ENCODE data around the gene RNPEPL1. TPM values are rescaled to one million over a fixed set of nuclear protein-coding genes. Genes with fewer than 3 reads are reported as not detected.
A peak's percentile ranks its signal among the peaks of the same experiment; 100 is the strongest.

The RNPEPL1 gene
- total RNA-seq, 2 experiments from 2014 or later, result 124 TPM

GRCh38 chr2:240620149-240620731 lies 52.0 kb downstream of the RNPEPL1 start:
- peak; percentile 31 for DNase-seq
- Mint-ChIP-seq H3K4me3 (no peak overlapping the region), H3K4me1 (peaks cover 48% of the 10 kb centered on the region), H3K36me3 (peaks cover 27% of the 10 kb centered on the region), H3K9me3 (peaks cover 7% of the 10 kb centered on the region), H3K27me3 (no peaks in the 10 kb centered on the region), H3K27ac (peak overlapping the region; percentile 57)
- ATAC-seq (ENCODE audit: low read depth), result no peak
- POLR2A ChIA-PET, result interaction anchor here (2.6 to 4.1 kb wide), 3 partner anchors 34 to 59 kb away, joined by 20 to 61 read pairs (median 39); partner anchors contain the start of genes CAPN10 and DUSP28

- Mint-ChIP-seq H3K4me3 (peak overlapping the region; percentile 42), H3K4me1 (peaks cover 47% of the 10 kb centered on the region), H3K36me3 (peaks cover 26% of the 10 kb centered on the region), H3K27me3 (no peaks in the 10 kb centered on the region), H3K27ac (peak overlapping the region; percentile 100), H3K9me3 (peaks cover 7% of the 10 kb centered on the region)
- DNase-seq, result peak; percentile 41
- no peak for ATAC-seq (ENCODE audit: low read depth)
- POLR2A ChIA-PET, result interaction anchor here (0.8 to 4.9 kb wide), 8 partner anchors 9 to 60 kb away, joined by 3 to 61 read pairs (median 12); partner anchors contain the start of genes CAPN10 and DUSP28
These were observed 52.6 kb downstream of the RNPEPL1 start for GRCh38 chr2:240620859-240621258.

GRCh38 chr2:240622060-240622411 lies 53.8 kb downstream of the RNPEPL1 start:
- DNase-seq, result no peak
- no peaks in the 10 kb centered on the region for H3K27me3 Mint-ChIP-seq
- POLR2A ChIA-PET, result interaction anchor here (0.7 to 4.9 kb wide), 10 partner anchors 10 to 692 kb away, joined by 3 to 61 read pairs (median 6); partner anchors contain the start of genes CAPN10, DUSP28 and RNPEPL1

GRCh38 chr2:240622531-240623235 lies 54.4 kb downstream of the RNPEPL1 start:
- no peak for ATAC-seq (ENCODE audit: low read depth)
- H3K4me3 Mint-ChIP-seq, result peak overlapping the region; percentile 82
- POLR2A ChIA-PET, result interaction anchor here (1.2 to 4.9 kb wide), 7 partner anchors 10 to 62 kb away, joined by 3 to 61 read pairs (median 20); partner anchors contain the start of genes CAPN10, DUSP28 and RNPEPL1

More at GRCh38 chr2:240622060-240622411, 53.8 kb downstream of the RNPEPL1 start:
- H3K4me1 Mint-ChIP-seq, result peaks cover 52% of the 10 kb centered on the region
- H3K27ac Mint-ChIP-seq, result peak overlapping the region; percentile 100
- peaks cover 18% of the 10 kb centered on the region for H3K36me3 Mint-ChIP-seq
- H3K4me3 Mint-ChIP-seq, result peak overlapping the region; percentile 82
- no peak for ATAC-seq (ENCODE audit: low read depth)
- H3K9me3 Mint-ChIP-seq, result peaks cover 5% of the 10 kb centered on the region

GRCh38 chr2:240623531-240624010 lies 55.3 kb downstream of the RNPEPL1 start:
- peaks cover 54% of the 10 kb centered on the region for H3K4me1 Mint-ChIP-seq
- DNase-seq, result peak; percentile 47
- H3K36me3 Mint-ChIP-seq, result peaks cover 10% of the 10 kb centered on the region
- peak overlapping the region; percentile 100 for H3K27ac Mint-ChIP-seq
- ATAC-seq (ENCODE audit: low read depth), result no peak
- H3K9me3 Mint-ChIP-seq, result peaks cover 2% of the 10 kb centered on the region
- POLR2A ChIA-PET, result interaction anchor here (0.6 to 4.9 kb wide), 5 partner anchors 11 to 62 kb away, joined by 3 to 61 read pairs (median 20); partner anchors contain the start of genes CAPN10 and DUSP28
- H3K4me3 Mint-ChIP-seq, result no peak overlapping the region
- H3K27me3 Mint-ChIP-seq, result no peaks in the 10 kb centered on the region

More at GRCh38 chr2:240622531-240623235, 54.4 kb downstream of the RNPEPL1 start:
- peaks cover 4% of the 10 kb centered on the region for H3K9me3 Mint-ChIP-seq
- peaks cover 54% of the 10 kb centered on the region for H3K4me1 Mint-ChIP-seq
- DNase-seq, result peak; percentile 53
- H3K27me3 Mint-ChIP-seq, result no peaks in the 10 kb centered on the region
- peaks cover 14% of the 10 kb centered on the region for H3K36me3 Mint-ChIP-seq
- peak overlapping the region; percentile 100 for H3K27ac Mint-ChIP-seq

GRCh38 chr2:240624011-240624949 lies 56.0 kb downstream of the RNPEPL1 start:
- H3K4me3 Mint-ChIP-seq, result peak overlapping the region; percentile 83
- peaks cover 54% of the 10 kb centered on the region for H3K4me1 Mint-ChIP-seq
- peak overlapping the region; percentile 100 for H3K27ac Mint-ChIP-seq
- peaks cover 3% of the 10 kb centered on the region for H3K36me3 Mint-ChIP-seq
- H3K9me3 Mint-ChIP-seq, result no peaks in the 10 kb centered on the region
- POLR2A ChIA-PET, result interaction anchor here (0.6 to 4.9 kb wide), 10 partner anchors 7 to 63 kb away, joined by 3 to 61 read pairs (median 6); partner anchors contain the start of gene CAPN10
- DNase-seq, result peak; percentile 48
- H3K27me3 Mint-ChIP-seq, result no peaks in the 10 kb centered on the region
- peak; percentile 2 for ATAC-seq (ENCODE audit: low read depth)

- POLR2A ChIA-PET, result interaction anchor here (0.8 to 4.9 kb wide), 9 partner anchors 8 to 64 kb away, joined by 3 to 48 read pairs (median 5); partner anchors contain the start of gene CAPN10
- no peaks in the 10 kb centered on the region for H3K9me3 Mint-ChIP-seq
- DNase-seq (peak; percentile 82), ATAC-seq (ENCODE audit: low read depth) (peak; percentile 59)
- peaks cover 49% of the 10 kb centered on the region for H3K4me1 Mint-ChIP-seq
- no peaks in the 10 kb centered on the region for H3K27me3 Mint-ChIP-seq
- H3K36me3 Mint-ChIP-seq, result peaks cover 3% of the 10 kb centered on the region
- H3K27ac Mint-ChIP-seq, result peak within 1 kb of the TSS; percentile 100
- H3K4me3 Mint-ChIP-seq, result peak within 1 kb of the TSS; percentile 83
These were observed 56.8 kb downstream of the RNPEPL1 start, which contains the start of gene GPR35 for GRCh38 chr2:240624950-240625621. Gene GPR35 (plus strand): TSS chr2:240625480. CDS start chr2:240629953, 4,473 bp downstream.

- Mint-ChIP-seq H3K36me3 (peaks cover 10% of the 10 kb centered on the region), H3K9me3 (peaks cover 1% of the 10 kb centered on the region), H3K27me3 (no peaks in the 10 kb centered on the region), H3K4me1 (peaks cover 39% of the 10 kb centered on the region), H3K4me3 (peak overlapping the region; percentile 77), H3K27ac (peak overlapping the region; percentile 87)
- DNase-seq (peak; percentile 63), ATAC-seq (ENCODE audit: low read depth) (peak; percentile 28)
- POLR2A ChIA-PET, result interaction anchor here (0.7 to 1.9 kb wide), 7 partner anchors 12 to 62 kb away, joined by 3 to 9 read pairs (median 3); partner anchors contain the start of gene CAPN10
These were observed 58.4 kb downstream of the RNPEPL1 start for GRCh38 chr2:240626531-240627300.

- Mint-ChIP-seq H3K27me3 (no peaks in the 10 kb centered on the region), H3K27ac (no peak overlapping the region)
These were observed 59.6 kb downstream of the RNPEPL1 start for GRCh38 chr2:240627736-240628506.

GRCh38 chr2:240628507-240628807 lies 60.2 kb downstream of the RNPEPL1 start:
- DNase-seq, result no peak
- Mint-ChIP-seq H3K36me3 (peaks cover 26% of the 10 kb centered on the region), H3K27ac (no peak overlapping the region), H3K27me3 (no peaks in the 10 kb centered on the region), H3K9me3 (peaks cover 14% of the 10 kb centered on the region), H3K4me1 (peaks cover 25% of the 10 kb centered on the region), H3K4me3 (no peak overlapping the region)
- POLR2A ChIA-PET, result no interaction called here
- ATAC-seq (ENCODE audit: low read depth), result no peak

More at GRCh38 chr2:240627736-240628506, 59.6 kb downstream of the RNPEPL1 start:
- DNase-seq (no peak), ATAC-seq (ENCODE audit: low read depth) (no peak)
- H3K36me3 Mint-ChIP-seq, result peaks cover 22% of the 10 kb centered on the region
- no peak overlapping the region for H3K4me3 Mint-ChIP-seq
- peaks cover 30% of the 10 kb centered on the region for H3K4me1 Mint-ChIP-seq
- H3K9me3 Mint-ChIP-seq, result peaks cover 9% of the 10 kb centered on the region
- POLR2A ChIA-PET, result interaction anchor here (1.6 to 1.9 kb wide), 2 partner anchors 15 to 42 kb away, joined by 7 to 9 read pairs; partner anchors contain the start of gene CAPN10
